HG02588 (cell line): Measurements from ENCODE around the gene FNDC8.
"Not testable (repeated sequence)": the region's sequence is repeated elsewhere in the genome, so short reads cannot be mapped to it uniquely, and the experiment has no call there.

Experiments used
- ATAC-seq: cut with Tn5 transposase; IDR thresholded peaks from one replicate; pipeline ENCODE4 v1.9.1; 2021; ENCODE audit warnings: mild to moderate bottlenecking, moderate library complexity; ENCODE audit not compliant: unreplicated experiment

Gene FNDC8

GRCh38 chr17:35094902-35095301, 26.5 kb upstream of the FNDC8 start:
- ATAC-seq = no peak

GRCh38 chr17:35095741-35096140, 25.7 kb upstream of the FNDC8 start:
- ATAC-seq = no peak

GRCh38 chr17:35097776-35098175, 23.6 kb upstream of the FNDC8 start:
- no peak for ATAC-seq

GRCh38 chr17:35099908-35100307, 21.5 kb upstream of the FNDC8 start:
- no peak for ATAC-seq

GRCh38 chr17:35101036-35101435, 20.4 kb upstream of the FNDC8 start:
- no peak for ATAC-seq

- no peak for ATAC-seq
Measured at GRCh38 chr17:35101725-35102124, 19.7 kb upstream of the FNDC8 start.

- ATAC-seq = no peak
Measured at GRCh38 chr17:35103271-35103670, 18.1 kb upstream of the FNDC8 start.

- no peak for ATAC-seq
Measured at GRCh38 chr17:35104844-35105450, 16.5 kb upstream of the FNDC8 start.

- ATAC-seq = not testable (repeated sequence)
Measured at GRCh38 chr17:35110791-35111190, 10.6 kb upstream of the FNDC8 start.

GRCh38 chr17:35116845-35117244, 4.6 kb upstream of the FNDC8 start:
- ATAC-seq = no peak

GRCh38 chr17:35117984-35118383, 3.4 kb upstream of the FNDC8 start:
- ATAC-seq = no peak

GRCh38 chr17:35119370-35120165, 1.8 kb upstream of the FNDC8 start, which contains the start of gene RAD51D:
Gene RAD51D (minus strand): TSS chr17:35119860. CDS start chr17:35119613, 247 bp downstream.
- peak; percentile 76 for ATAC-seq

GRCh38 chr17:35127751-35128514, 6.5 kb downstream of the FNDC8 start:
- no peak for ATAC-seq

GRCh38 chr17:35129154-35129972, 7.9 kb downstream of the FNDC8 start:
- ATAC-seq = no peak

GRCh38 chr17:35129973-35130351, 8.5 kb downstream of the FNDC8 start:
- ATAC-seq = no peak

- no peak for ATAC-seq
Measured at GRCh38 chr17:35130392-35130791, 9.0 kb downstream of the FNDC8 start.

GRCh38 chr17:35132099-35132498, 10.7 kb downstream of the FNDC8 start:
- ATAC-seq = no peak

GRCh38 chr17:35132816-35133550, 11.6 kb downstream of the FNDC8 start:
- ATAC-seq = no peak

- ATAC-seq = no peak
Measured at GRCh38 chr17:35135322-35135721, 13.9 kb downstream of the FNDC8 start.

- ATAC-seq = no peak
Measured at GRCh38 chr17:35138218-35138617, 16.8 kb downstream of the FNDC8 start.
